Esophagus squamous epithelium (tissue), 4 donors: ENCODE measurements around the gene KANK4.

Experiments
- POLR2A ChIP-seq, 4 donors: fragments of 450-650 bp; IDR thresholded peaks; one replicate each; pipeline ENCODE4 v1.6.1; 2017; ENCODE audit warnings: antibody characterized with exemption in 4 of 4, mild to moderate bottlenecking in 4 of 4, moderate library complexity in 3 of 4
- TF ChIP-seq, protein P1 (sequence below), 6 experiments: fragments of 450-650 bp in 4 of 6; fragments of 200-600 bp in 2 of 6; sonication (generic) in 2 of 6; IDR thresholded peaks; one replicate each; pipeline ENCODE4 v1.5.1; 2016 to 2019; ENCODE audit warnings: antibody characterized with exemption in 6 of 6, mild to moderate bottlenecking in 4 of 6, moderate library complexity in 4 of 6

- no peak for TF ChIP-seq POLR2A (IDR thresholded peaks at IDR 0.05)
- TF ChIP-seq, protein P1, sequence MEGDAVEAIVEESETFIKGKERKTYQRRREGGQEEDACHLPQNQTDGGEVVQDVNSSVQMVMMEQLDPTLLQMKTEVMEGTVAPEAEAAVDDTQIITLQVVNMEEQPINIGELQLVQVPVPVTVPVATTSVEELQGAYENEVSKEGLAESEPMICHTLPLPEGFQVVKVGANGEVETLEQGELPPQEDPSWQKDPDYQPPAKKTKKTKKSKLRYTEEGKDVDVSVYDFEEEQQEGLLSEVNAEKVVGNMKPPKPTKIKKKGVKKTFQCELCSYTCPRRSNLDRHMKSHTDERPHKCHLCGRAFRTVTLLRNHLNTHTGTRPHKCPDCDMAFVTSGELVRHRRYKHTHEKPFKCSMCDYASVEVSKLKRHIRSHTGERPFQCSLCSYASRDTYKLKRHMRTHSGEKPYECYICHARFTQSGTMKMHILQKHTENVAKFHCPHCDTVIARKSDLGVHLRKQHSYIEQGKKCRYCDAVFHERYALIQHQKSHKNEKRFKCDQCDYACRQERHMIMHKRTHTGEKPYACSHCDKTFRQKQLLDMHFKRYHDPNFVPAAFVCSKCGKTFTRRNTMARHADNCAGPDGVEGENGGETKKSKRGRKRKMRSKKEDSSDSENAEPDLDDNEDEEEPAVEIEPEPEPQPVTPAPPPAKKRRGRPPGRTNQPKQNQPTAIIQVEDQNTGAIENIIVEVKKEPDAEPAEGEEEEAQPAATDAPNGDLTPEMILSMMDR (IDR thresholded peaks at IDR 0.05), result no peak
Observed at GRCh38 chr1:62280150-62280549, 39.1 kb downstream of the KANK4 start.
